Esophagus squamous epithelium (tissue), 4 donors: Measurements from ENCODE around the gene TIMD4.

Experiments used
- POLR2A ChIP-seq, 4 donors: fragments of 450-650 bp; IDR thresholded peaks; one replicate each; pipeline ENCODE4 v1.6.1; 2017; ENCODE audit warnings: antibody characterized with exemption in 4 of 4, mild to moderate bottlenecking in 4 of 4, moderate library complexity in 3 of 4
- TF ChIP-seq, protein P1 (sequence below), 6 experiments: fragments of 450-650 bp in 4 of 6; fragments of 200-600 bp in 2 of 6; sonication (generic) in 2 of 6; IDR thresholded peaks; one replicate each; pipeline ENCODE4 v1.5.1; 2016 to 2019; ENCODE audit warnings: antibody characterized with exemption in 6 of 6, mild to moderate bottlenecking in 4 of 6, moderate library complexity in 4 of 6

DNA sequence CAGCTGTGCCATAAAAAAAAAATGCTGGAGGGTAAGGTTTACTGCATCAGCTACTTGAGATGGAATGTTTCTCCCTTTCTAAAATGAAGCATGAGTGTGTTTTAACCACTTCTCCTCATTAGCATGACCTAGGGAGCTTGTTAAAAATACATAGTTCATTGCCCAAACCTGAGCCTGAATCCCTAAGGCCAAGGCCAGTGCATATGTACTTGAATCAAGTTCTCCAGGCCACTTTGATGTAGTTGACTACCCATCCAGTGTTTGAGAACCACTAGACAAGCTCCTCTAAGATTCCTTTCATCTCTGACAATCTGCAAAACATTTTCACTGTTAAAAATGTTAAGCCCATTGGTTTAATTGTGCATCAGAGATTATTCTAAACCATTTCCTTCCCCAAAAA is 6.7 kb downstream of the TIMD4 start:
- no peak for TF ChIP-seq POLR2A (IDR thresholded peaks at IDR 0.05)
- TF ChIP-seq, protein P1, sequence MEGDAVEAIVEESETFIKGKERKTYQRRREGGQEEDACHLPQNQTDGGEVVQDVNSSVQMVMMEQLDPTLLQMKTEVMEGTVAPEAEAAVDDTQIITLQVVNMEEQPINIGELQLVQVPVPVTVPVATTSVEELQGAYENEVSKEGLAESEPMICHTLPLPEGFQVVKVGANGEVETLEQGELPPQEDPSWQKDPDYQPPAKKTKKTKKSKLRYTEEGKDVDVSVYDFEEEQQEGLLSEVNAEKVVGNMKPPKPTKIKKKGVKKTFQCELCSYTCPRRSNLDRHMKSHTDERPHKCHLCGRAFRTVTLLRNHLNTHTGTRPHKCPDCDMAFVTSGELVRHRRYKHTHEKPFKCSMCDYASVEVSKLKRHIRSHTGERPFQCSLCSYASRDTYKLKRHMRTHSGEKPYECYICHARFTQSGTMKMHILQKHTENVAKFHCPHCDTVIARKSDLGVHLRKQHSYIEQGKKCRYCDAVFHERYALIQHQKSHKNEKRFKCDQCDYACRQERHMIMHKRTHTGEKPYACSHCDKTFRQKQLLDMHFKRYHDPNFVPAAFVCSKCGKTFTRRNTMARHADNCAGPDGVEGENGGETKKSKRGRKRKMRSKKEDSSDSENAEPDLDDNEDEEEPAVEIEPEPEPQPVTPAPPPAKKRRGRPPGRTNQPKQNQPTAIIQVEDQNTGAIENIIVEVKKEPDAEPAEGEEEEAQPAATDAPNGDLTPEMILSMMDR (IDR thresholded peaks at IDR 0.05) = no peak
